GM13977 (cell line): ENCODE measurements around the gene SLC25A48.

Source experiments
- DNase-seq: peaks from one replicate; pipeline ENCODE4 v3.0.0; 2012; ENCODE audit warnings: low spot score
- CTCF ChIP-seq: IDR thresholded peaks from 2 replicates; pipeline ENCODE4 v1.5.1; 2012; ENCODE audit warnings: mild to moderate bottlenecking, control low read depth; ENCODE audit not compliant: insufficient read depth; ENCODE audit errors: extremely low read depth, missing control alignments
- in situ Hi-C: fragments of 300-500 bp; cut with MboI; formaldehyde crosslinking; loops from one replicate; pipeline ENCODE4 v1.12.0; 2022; ENCODE audit warnings: low sequenced_read_pairs, low pct_unique_long_range_greater_than_20kb, mixed read lengths, inconsistent platforms; ENCODE audit not compliant: unreplicated experiment

The SLC25A48 gene

GRCh38 chr5:135834639-135835529, at the start of gene SLC25A48:
Gene SLC25A48 (plus strand): TSS chr5:135834663. CDS start chr5:135834848, 185 bp downstream.
- no peak for TF ChIP-seq CTCF
- DNase-seq = peak; percentile 74
- in situ Hi-C loops = loop anchor here (10.0 to 25.0 kb wide), 2 partner anchors 273 to 370 kb away; no protein-coding TSS in a partner anchor

GRCh38 chr5:135800656-135801055, 33.8 kb upstream of the SLC25A48 start:
- TF ChIP-seq CTCF = no peak
- DNase-seq = no peak
- in situ Hi-C loops = no loop called here

- DNase-seq = no peak
- TF ChIP-seq CTCF = no peak
- in situ Hi-C loops = no loop called here
Observed at GRCh38 chr5:135810188-135810943, 24.1 kb upstream of the SLC25A48 start.

GRCh38 chr5:135811007-135811406, 23.5 kb upstream of the SLC25A48 start:
- no peak for TF ChIP-seq CTCF
- DNase-seq = no peak
- in situ Hi-C loops = no loop called here

GRCh38 chr5:135813758-135814157, 20.7 kb upstream of the SLC25A48 start:
- DNase-seq = no peak
- no peak for TF ChIP-seq CTCF
- in situ Hi-C loops = no loop called here

- no peak for DNase-seq
- in situ Hi-C loops = no loop called here
- TF ChIP-seq CTCF = no peak
Observed at GRCh38 chr5:135814316-135814715, 20.1 kb upstream of the SLC25A48 start.
